ENCODE results near the gene MYH6.

DNA sequence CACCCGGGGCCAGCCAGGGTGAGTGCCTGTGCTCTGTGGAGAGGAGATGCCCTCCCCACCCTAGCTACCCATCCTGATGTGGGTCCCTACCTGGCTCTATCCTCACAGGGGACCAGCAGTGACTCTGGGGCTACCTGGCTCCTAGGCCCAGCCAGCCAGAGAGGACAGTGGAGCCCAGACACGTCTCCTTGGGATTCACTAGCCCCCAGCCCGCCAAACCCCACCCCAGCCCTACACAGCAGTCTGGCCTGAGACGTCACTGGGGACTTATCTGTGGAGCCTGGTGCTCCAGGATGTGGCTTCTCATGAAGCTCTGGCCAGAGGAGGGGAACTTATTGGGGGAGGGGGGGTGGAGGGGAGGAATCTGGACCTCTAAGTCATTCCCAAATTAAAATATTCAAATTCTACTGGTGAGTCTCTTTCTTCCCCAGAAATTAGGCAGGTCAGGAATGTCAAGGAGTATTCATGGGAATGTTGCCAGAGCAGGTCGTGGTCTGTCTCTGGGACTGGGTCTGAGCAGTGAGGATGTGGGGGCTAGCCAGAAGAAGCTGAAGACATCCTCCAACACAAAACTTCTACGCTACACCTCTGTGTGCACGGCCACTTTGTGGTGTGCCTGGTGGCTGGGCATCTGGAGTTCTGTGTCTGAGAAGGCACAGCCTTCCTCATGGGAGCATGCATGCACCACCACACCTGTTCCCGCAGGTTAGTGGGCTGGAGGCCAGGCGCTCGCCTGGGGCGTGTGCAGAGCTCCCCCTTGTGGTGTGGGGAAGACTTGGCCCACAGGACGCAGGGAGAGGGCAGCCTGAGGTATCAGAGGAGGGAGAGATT is 28.5 kb downstream of the MYH6 start:
- TF ChIP-seq POLR2AphosphoS5 (IDR thresholded peaks at IDR 0.05; ENCODE audit: borderline replicate concordance, low read depth, low read length), result no peak
- TF ChIP-seq EZH2 (IDR thresholded peaks at IDR 0.05), result no peak
- no peak for TF ChIP-seq FOXP2 (optimal IDR thresholded peaks at IDR 0.05; ENCODE audit: control extremely low read depth, extremely low read length, insufficient read depth)
